DND-41 (cell line): Measurements from ENCODE around the gene SPACA7.

ENCODE experiments used
- CTCF ChIP-seq: IDR thresholded peaks from 2 replicates; pipeline ENCODE4 v1.5.1; 2012; ENCODE audit warnings: borderline replicate concordance, low read length, moderate library complexity, mild to moderate bottlenecking; ENCODE audit not compliant: poor library complexity, severe bottlenecking; ENCODE audit errors: extremely low read depth
- EZH2 ChIP-seq: IDR thresholded peaks from 3 replicates; pipeline ENCODE4 v1.6.1; 2012; ENCODE audit warnings: borderline replicate concordance, low read depth, mild to moderate bottlenecking, moderate library complexity, low read length, inconsistent platforms; ENCODE audit not compliant: severe bottlenecking

- TF ChIP-seq CTCF (no peak), EZH2 (no peak)
Observed at GRCh38 chr13:112332727-112333126, 43.4 kb upstream of the SPACA7 start.
